Astrocyte of the spinal cord (primary cell): Measurements from ENCODE around the gene OPALIN.

Experiments
- DNase-seq: peaks from one replicate; pipeline ENCODE4 v3.0.0; 2011; ENCODE audit warnings: low read depth, low spot score
- H3K4me3 ChIP-seq: 2 replicates; pipeline ENCODE4 v1.5.1; 2011; ENCODE audit warnings: low read depth, mild to moderate bottlenecking, low read length, moderate library complexity
- CTCF ChIP-seq: IDR thresholded peaks from 2 replicates; pipeline ENCODE4 v1.5.1; 2012; ENCODE audit warnings: low read depth, mild to moderate bottlenecking, low read length, inconsistent platforms
- in situ Hi-C: cut with HindIII; loops from 2 replicates; pipeline ENCODE4 v1.10.0; 2017; ENCODE audit warnings: low sequenced_read_pairs

OPALIN gene

GRCh38 chr10:96368971-96369370 is 10.2 kb upstream of the OPALIN start:
- in situ Hi-C loops: no loop called here
- H3K4me3 ChIP-seq: no peak overlapping the region
- no peak for TF ChIP-seq CTCF
- DNase-seq: no peak

- H3K4me3 ChIP-seq: no peak overlapping the region
- in situ Hi-C loops: no loop called here
- no peak for TF ChIP-seq CTCF
- DNase-seq: no peak
These were observed 8.7 kb upstream of the OPALIN start for GRCh38 chr10:96367470-96367869.

GRCh38 chr10:96366508-96366907 is 7.7 kb upstream of the OPALIN start:
- in situ Hi-C loops: no loop called here
- no peak for TF ChIP-seq CTCF
- DNase-seq: no peak
- H3K4me3 ChIP-seq: no peak overlapping the region

GRCh38 chr10:96365571-96365970 is 6.8 kb upstream of the OPALIN start:
- DNase-seq: no peak
- H3K4me3 ChIP-seq: no peak overlapping the region
- in situ Hi-C loops: no loop called here
- TF ChIP-seq CTCF: no peak

- no peak for TF ChIP-seq CTCF
- DNase-seq: no peak
- in situ Hi-C loops: no loop called here
- no peak overlapping the region for H3K4me3 ChIP-seq
These were observed 2.0 kb upstream of the OPALIN start for GRCh38 chr10:96360766-96361165.

GRCh38 chr10:96360331-96360730 is 1.5 kb upstream of the OPALIN start:
- no peak for DNase-seq
- no peak overlapping the region for H3K4me3 ChIP-seq
- TF ChIP-seq CTCF: no peak
- in situ Hi-C loops: no loop called here

- no peak for TF ChIP-seq CTCF
- DNase-seq: no peak
- H3K4me3 ChIP-seq: no peak overlapping the region
- in situ Hi-C loops: no loop called here
These were observed 814 bp upstream of the OPALIN start for GRCh38 chr10:96359616-96360015.
